Tibial nerve (tissue), 3 donors: ENCODE results near the gene STPG3.

Source experiments
- POLR2A ChIP-seq, 2 donors: fragments of 450-650 bp; IDR thresholded peaks; one replicate each; pipeline ENCODE4 v1.6.1; 2017; ENCODE audit warnings: antibody characterized with exemption in 2 of 2, mild to moderate bottlenecking in 2 of 2, moderate library complexity in 2 of 2
- TF ChIP-seq, protein P1 (sequence below), 5 experiments: fragments of 200-600 bp in 3 of 5; fragments of 450-650 bp in 2 of 5; sonication (generic) in 3 of 5; IDR thresholded peaks; one replicate each; pipeline ENCODE4 v1.5.1; 2016 to 2019; ENCODE audit warnings: antibody characterized with exemption in 5 of 5, mild to moderate bottlenecking in 3 of 5, moderate library complexity in 2 of 5

DNA sequence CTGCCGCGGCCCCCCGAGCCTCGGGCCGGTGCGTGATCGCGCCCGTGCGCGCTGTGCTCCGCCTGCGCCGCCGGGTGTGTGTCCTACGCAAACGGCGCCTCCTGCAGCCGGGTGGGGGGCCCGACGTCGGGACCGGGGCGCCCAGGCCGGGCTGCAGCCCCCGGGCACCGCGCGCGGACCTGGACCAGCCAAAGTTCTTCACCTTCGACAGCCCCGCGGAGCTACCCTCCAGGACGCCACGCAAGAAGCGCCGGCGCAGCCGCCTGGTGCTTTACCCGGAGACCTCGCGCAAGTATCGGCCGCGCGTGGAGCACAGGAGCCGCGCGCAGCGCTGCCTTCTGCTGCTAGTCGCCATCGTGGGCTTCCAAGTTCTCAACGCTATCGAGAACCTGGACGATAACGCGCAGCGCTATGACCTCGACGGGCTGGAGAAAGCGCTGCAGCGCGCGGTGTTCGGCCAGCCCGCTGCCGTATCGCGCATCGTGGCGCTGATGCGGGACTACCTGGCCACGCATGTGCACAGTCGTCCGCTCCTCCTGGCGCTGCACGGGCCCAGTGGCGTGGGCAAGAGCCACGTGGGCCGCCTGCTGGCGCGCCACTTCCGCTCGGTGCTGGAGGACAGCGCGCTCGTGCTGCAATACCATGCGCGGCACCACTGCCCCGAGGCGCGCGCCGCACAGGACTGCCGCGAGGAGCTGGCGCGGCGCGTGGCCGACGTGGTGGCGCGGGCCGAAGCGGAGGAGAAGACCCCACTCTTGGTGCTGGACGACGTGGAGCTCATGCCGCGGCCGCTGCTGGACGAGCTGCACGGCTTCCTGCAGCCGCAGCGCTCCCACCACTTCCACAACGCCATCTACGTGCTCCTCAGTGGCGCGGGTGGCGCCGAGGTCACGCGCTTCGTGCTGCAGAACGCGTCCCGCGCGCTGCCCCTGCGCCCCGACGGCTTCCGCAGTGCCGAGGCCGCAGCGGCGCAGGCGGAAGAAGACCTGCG is 27.9 kb downstream of the STPG3 start:
- TF ChIP-seq, protein P1, sequence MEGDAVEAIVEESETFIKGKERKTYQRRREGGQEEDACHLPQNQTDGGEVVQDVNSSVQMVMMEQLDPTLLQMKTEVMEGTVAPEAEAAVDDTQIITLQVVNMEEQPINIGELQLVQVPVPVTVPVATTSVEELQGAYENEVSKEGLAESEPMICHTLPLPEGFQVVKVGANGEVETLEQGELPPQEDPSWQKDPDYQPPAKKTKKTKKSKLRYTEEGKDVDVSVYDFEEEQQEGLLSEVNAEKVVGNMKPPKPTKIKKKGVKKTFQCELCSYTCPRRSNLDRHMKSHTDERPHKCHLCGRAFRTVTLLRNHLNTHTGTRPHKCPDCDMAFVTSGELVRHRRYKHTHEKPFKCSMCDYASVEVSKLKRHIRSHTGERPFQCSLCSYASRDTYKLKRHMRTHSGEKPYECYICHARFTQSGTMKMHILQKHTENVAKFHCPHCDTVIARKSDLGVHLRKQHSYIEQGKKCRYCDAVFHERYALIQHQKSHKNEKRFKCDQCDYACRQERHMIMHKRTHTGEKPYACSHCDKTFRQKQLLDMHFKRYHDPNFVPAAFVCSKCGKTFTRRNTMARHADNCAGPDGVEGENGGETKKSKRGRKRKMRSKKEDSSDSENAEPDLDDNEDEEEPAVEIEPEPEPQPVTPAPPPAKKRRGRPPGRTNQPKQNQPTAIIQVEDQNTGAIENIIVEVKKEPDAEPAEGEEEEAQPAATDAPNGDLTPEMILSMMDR (IDR thresholded peaks at IDR 0.05), result no peak
- no peak for TF ChIP-seq POLR2A (IDR thresholded peaks at IDR 0.05)
